Gastroesophageal sphincter (tissue), 3 donors: ENCODE data around the gene ICOS.

ENCODE experiments used
- CTCF ChIP-seq, 4 experiments: fragments of 200-600 bp in 2 of 4; fragments of 450-650 bp in 2 of 4; sonication (generic) in 1 of 4; IDR thresholded peaks; one replicate each; pipeline ENCODE4 v1.5.1; 2017 to 2019; ENCODE audit warnings: antibody characterized with exemption in 4 of 4, mild to moderate bottlenecking in 2 of 4, moderate library complexity in 2 of 4
- POLR2A ChIP-seq, 2 donors: fragments of 450-650 bp; IDR thresholded peaks; one replicate each; pipeline ENCODE4 v1.6.1; 2017; ENCODE audit warnings: antibody characterized with exemption in 2 of 2, mild to moderate bottlenecking in 2 of 2, moderate library complexity in 1 of 2
- POLR2AphosphoS5 ChIP-seq: sonication (generic); formaldehyde crosslinking; IDR thresholded peaks from one replicate; pipeline ENCODE4 v1.6.1; 2017; ENCODE audit warnings: antibody characterized with exemption

GRCh38 chr2:203897544-203897943, 39.0 kb upstream of the ICOS start:
- TF ChIP-seq CTCF (IDR thresholded peaks at IDR 0.05) (no peak), POLR2AphosphoS5 (no peak), POLR2A (IDR thresholded peaks at IDR 0.05) (no peak)
